SK-N-SH treated with all-trans-retinoic acid at 6 μM for 48 hours (cell line): ENCODE measurements around the gene DLX5.

Experiments used
- ATAC-seq: fragments of 200-7000 bp; cut with Tn5 transposase; 3 replicates; pipeline ENCODE4 v1.9.1; 2020; ENCODE audit warnings: mild to moderate bottlenecking, moderate library complexity
- ARNTL ChIP-seq: fragments of 450-650 bp; formaldehyde crosslinking; IDR thresholded peaks from 2 replicates; pipeline ENCODE4 v1.5.0; 2020; ENCODE audit warnings: low read depth, mild to moderate bottlenecking, moderate library complexity, borderline replicate concordance
- BACH2 ChIP-seq: fragments of 250-450 bp; sonication (Bioruptor Pico); IDR thresholded peaks from 2 replicates; pipeline ENCODE4 v1.9.0; 2021; ENCODE audit warnings: mild to moderate bottlenecking, borderline replicate concordance
- CREB5 ChIP-seq: fragments of 250-450 bp; sonication (Bioruptor Pico); IDR thresholded peaks from 2 replicates; pipeline ENCODE4 v1.5.1; 2020; ENCODE audit warnings: low read depth, mild to moderate bottlenecking, moderate library complexity
- CSDC2 ChIP-seq: fragments of 250-450 bp; sonication (Bioruptor Pico); IDR thresholded peaks from 2 replicates; pipeline ENCODE4 v1.5.0; 2020; ENCODE audit warnings: mild to moderate bottlenecking, moderate library complexity
- CSRNP3 ChIP-seq: fragments of 250-450 bp; sonication (Bioruptor Pico); IDR thresholded peaks from 2 replicates; pipeline ENCODE4 v1.5.1; 2021; ENCODE audit warnings: mild to moderate bottlenecking, moderate library complexity
- ESRRG ChIP-seq: fragments of 250-450 bp; sonication (Bioruptor Pico); IDR thresholded peaks from 2 replicates; pipeline ENCODE4 v1.6.1; 2021; ENCODE audit warnings: mild to moderate bottlenecking
- GLIS3 ChIP-seq: fragments of 250-450 bp; sonication (Bioruptor Pico); IDR thresholded peaks from 2 replicates; pipeline ENCODE4 v1.5.0; 2020; ENCODE audit warnings: mild to moderate bottlenecking, moderate library complexity
- ISL1 ChIP-seq: fragments of 250-450 bp; sonication (Bioruptor Pico); IDR thresholded peaks from 2 replicates; pipeline ENCODE4 v2.1.2; 2022; ENCODE audit warnings: mild to moderate bottlenecking, moderate library complexity
- OSR1 ChIP-seq: fragments of 250-450 bp; sonication (Bioruptor Pico); IDR thresholded peaks from 2 replicates; pipeline ENCODE4 v1.8.0; 2022; ENCODE audit warnings: moderate library complexity, mild to moderate bottlenecking, inconsistent platforms
- PATZ1 ChIP-seq: fragments of 250-450 bp; sonication (Bioruptor Pico); IDR thresholded peaks from 2 replicates; pipeline ENCODE4 v1.8.0; 2020; ENCODE audit warnings: mild to moderate bottlenecking, moderate library complexity, borderline replicate concordance
- POU6F1 ChIP-seq: fragments of 250-450 bp; sonication (Bioruptor Pico); IDR thresholded peaks from 2 replicates; pipeline ENCODE4 v1.8.0; 2021; ENCODE audit warnings: low read depth, mild to moderate bottlenecking, moderate library complexity, borderline replicate concordance
- PPARA ChIP-seq: fragments of 250-450 bp; sonication (Bioruptor Pico); IDR thresholded peaks from 2 replicates; pipeline ENCODE4 v1.5.0; 2020; ENCODE audit warnings: mild to moderate bottlenecking, borderline replicate concordance
- RARB ChIP-seq: fragments of 250-450 bp; sonication (Bioruptor Pico); IDR thresholded peaks from 2 replicates; pipeline ENCODE4 v1.8.0; 2021; ENCODE audit warnings: mild to moderate bottlenecking, moderate library complexity
- SNAI2 ChIP-seq: fragments of 250-450 bp; sonication (Bioruptor Pico); IDR thresholded peaks from 2 replicates; pipeline ENCODE4 v1.5.0; 2020; ENCODE audit warnings: mild to moderate bottlenecking, moderate library complexity
- TCF4 ChIP-seq: fragments of 250-450 bp; sonication (Bioruptor Pico); IDR thresholded peaks from 2 replicates; pipeline ENCODE4 v1.8.0; 2021; ENCODE audit warnings: mild to moderate bottlenecking, moderate library complexity, borderline replicate concordance
- TOX ChIP-seq: fragments of 250-450 bp; sonication (Bioruptor Pico); IDR thresholded peaks from 2 replicates; pipeline ENCODE4 v1.8.0; 2021; ENCODE audit warnings: mild to moderate bottlenecking, moderate library complexity, borderline replicate concordance
- TSHZ2 ChIP-seq: fragments of 250-450 bp; sonication (Bioruptor Pico); IDR thresholded peaks from 2 replicates; pipeline ENCODE4 v1.5.0; 2020; ENCODE audit warnings: mild to moderate bottlenecking, moderate library complexity
- ZC3H10 ChIP-seq: fragments of 250-450 bp; sonication (Bioruptor Pico); IDR thresholded peaks from 2 replicates; pipeline ENCODE4 v1.5.1; 2021; ENCODE audit warnings: mild to moderate bottlenecking, moderate library complexity
- ZFP30 ChIP-seq: fragments of 450-650 bp; formaldehyde crosslinking; IDR thresholded peaks from 2 replicates; pipeline ENCODE4 v1.5.0; 2022; ENCODE audit warnings: mild to moderate bottlenecking, moderate library complexity
- ZNF565 ChIP-seq: fragments of 450-650 bp; formaldehyde crosslinking; conservative IDR thresholded peaks from 2 replicates; pipeline ENCODE4 v1.5.0; 2020; ENCODE audit warnings: low read depth, mild to moderate bottlenecking, moderate library complexity
- ZNF70 ChIP-seq: fragments of 450-650 bp; formaldehyde crosslinking; IDR thresholded peaks from 2 replicates; pipeline ENCODE4 v1.5.0; 2020; ENCODE audit warnings: mild to moderate bottlenecking, moderate library complexity
- ZNF8 ChIP-seq: fragments of 450-650 bp; formaldehyde crosslinking; IDR thresholded peaks from 2 replicates; pipeline ENCODE4 v1.5.0; 2020; ENCODE audit warnings: mild to moderate bottlenecking, moderate library complexity

The DLX5 gene

GRCh38 chr7:97001221-97001620, 23.4 kb downstream of the DLX5 start:
- no peak for ATAC-seq
- no peak for TF ChIP-seq RARB (CRISPR knock-in tag)

GRCh38 chr7:96998744-96999143, 25.9 kb downstream of the DLX5 start:
- ATAC-seq = no peak
- TF ChIP-seq GLIS3 (CRISPR knock-in tag) (no peak), TOX (no peak), POU6F1 (CRISPR knock-in tag) (no peak), ZFP30 (CRISPR knock-in tag) (no peak), OSR1 (CRISPR knock-in tag) (no peak), TCF4 (CRISPR knock-in tag) (no peak), ZNF70 (no peak), ZC3H10 (no peak), ESRRG (CRISPR knock-in tag) (no peak), BACH2 (CRISPR knock-in tag) (no peak), PPARA (no peak), SNAI2 (CRISPR knock-in tag) (no peak), ARNTL (CRISPR knock-in tag) (no peak), RARB (CRISPR knock-in tag) (no peak), CSDC2 (CRISPR knock-in tag) (no peak), PATZ1 (no peak), ZNF565 (no peak), ISL1 (CRISPR knock-in tag) (no peak), CREB5 (CRISPR knock-in tag) (no peak)

GRCh38 chr7:96998333-96998732, 26.3 kb downstream of the DLX5 start:
- TF ChIP-seq PATZ1 (no peak), ZNF70 (no peak), TCF4 (CRISPR knock-in tag) (no peak), GLIS3 (CRISPR knock-in tag) (no peak), ESRRG (CRISPR knock-in tag) (no peak), POU6F1 (CRISPR knock-in tag) (no peak), CSRNP3 (no peak), SNAI2 (CRISPR knock-in tag) (no peak), ARNTL (CRISPR knock-in tag) (no peak), TSHZ2 (CRISPR knock-in tag) (no peak), PPARA (no peak), ZNF8 (CRISPR knock-in tag) (no peak), OSR1 (CRISPR knock-in tag) (no peak), ISL1 (CRISPR knock-in tag) (no peak), ZC3H10 (no peak)
- TF ChIP-seq, all 23 proteins: peak for 0
- ATAC-seq = no peak
